Measurements from ENCODE around the gene APBA1.

Gene APBA1

GRCh38 chr9:69671879-69672595, at the start of gene APBA1:
Gene APBA1, minus strand, starts transcription at chr9:69672371.
- peak; percentile 16 for DNase-seq

- DNase-seq = no peak
Measured at GRCh38 chr9:69719983-69720382, 47.8 kb upstream of the APBA1 start.

GRCh38 chr9:69719367-69719766, 47.2 kb upstream of the APBA1 start:
- DNase-seq = no peak

GRCh38 chr9:69718218-69718617, 46.0 kb upstream of the APBA1 start:
- DNase-seq = no peak

- no peak for DNase-seq
Measured at GRCh38 chr9:69715825-69716224, 43.7 kb upstream of the APBA1 start.

GRCh38 chr9:69715096-69715495, 42.9 kb upstream of the APBA1 start:
- DNase-seq = no peak

- DNase-seq = no peak
Measured at GRCh38 chr9:69697475-69697874, 25.3 kb upstream of the APBA1 start.

GRCh38 chr9:69696802-69697201, 24.6 kb upstream of the APBA1 start:
- DNase-seq = no peak

GRCh38 chr9:69689991-69690538, 17.9 kb upstream of the APBA1 start:
- DNase-seq = no peak

- no peak for DNase-seq
Measured at GRCh38 chr9:69683927-69684326, 11.8 kb upstream of the APBA1 start.

GRCh38 chr9:69678843-69679538, 6.8 kb upstream of the APBA1 start:
- no peak for DNase-seq

GRCh38 chr9:69677931-69678330, 5.8 kb upstream of the APBA1 start:
- DNase-seq = no peak

- peak; percentile 18 for DNase-seq
Measured at GRCh38 chr9:69675563-69675962, 3.4 kb upstream of the APBA1 start.

GRCh38 chr9:69674716-69675438, 2.7 kb upstream of the APBA1 start:
- DNase-seq = peak; percentile 60

- DNase-seq = peak; percentile 76
Measured at GRCh38 chr9:69674112-69674685, 2.0 kb upstream of the APBA1 start.

- DNase-seq = peak; percentile 95
Measured at GRCh38 chr9:69673311-69673640, 1.1 kb upstream of the APBA1 start.

GRCh38 chr9:69672596-69673310, 582 bp upstream of the APBA1 start:
- peak; percentile 95 for DNase-seq

- DNase-seq = no peak
Measured at GRCh38 chr9:69671311-69671878, 776 bp downstream of the APBA1 start.

GRCh38 chr9:69667306-69667705, 4.9 kb downstream of the APBA1 start:
- no peak for DNase-seq

- peak; percentile 7 for DNase-seq
Measured at GRCh38 chr9:69660304-69660703, 11.9 kb downstream of the APBA1 start.

- peak; percentile 12 for DNase-seq
Measured at GRCh38 chr9:69658987-69659675, 13.0 kb downstream of the APBA1 start.

GRCh38 chr9:69657269-69657668, 14.9 kb downstream of the APBA1 start:
- DNase-seq = no peak
